Stimulated activated CD4-positive, alpha-beta T cell treated with anti-CD3 and anti-CD28 coated beads, Interleukin-15, amount 100 ng/mL, for 48 hours (primary cell): Measurements from ENCODE around the gene ZNF74.
"Not testable (repeated sequence)": the region's sequence is repeated elsewhere in the genome, so short reads cannot be mapped to it uniquely, and the experiment has no call there.

Experiments used
- DNase-seq, 2 donors: peaks; one replicate each; pipeline ENCODE4 v3.0.0-alpha.2; 2020; ENCODE audit warnings: low read depth in 2 of 2

Gene ZNF74

GRCh38 chr22:20446383-20446970, 52.5 kb downstream of the ZNF74 start:
- no peak for DNase-seq

GRCh38 chr22:20448630-20449029, 54.7 kb downstream of the ZNF74 start:
- no peak for DNase-seq

GRCh38 chr22:20449819-20450550, 56.0 kb downstream of the ZNF74 start:
- DNase-seq = no peak

GRCh38 chr22:20450551-20450906, 56.6 kb downstream of the ZNF74 start:
- no peak for DNase-seq

GRCh38 chr22:20451129-20451778, 57.3 kb downstream of the ZNF74 start:
- DNase-seq = not testable (repeated sequence)

GRCh38 chr22:20451920-20452319, 58.0 kb downstream of the ZNF74 start:
- no peak for DNase-seq

GRCh38 chr22:20453222-20453621, 59.3 kb downstream of the ZNF74 start:
- no peak for DNase-seq

GRCh38 chr22:20455709-20456063, 61.7 kb downstream of the ZNF74 start:
- no peak for DNase-seq

GRCh38 chr22:20456064-20456721, 62.2 kb downstream of the ZNF74 start:
- peak; percentile 64 to 73 for DNase-seq

- DNase-seq = no peak
Measured at GRCh38 chr22:20456722-20457076, 62.7 kb downstream of the ZNF74 start.

GRCh38 chr22:20457506-20458240, 63.7 kb downstream of the ZNF74 start:
- no peak for DNase-seq
